Measurements from ENCODE around the gene KRT33A.
"Not testable (repeated sequence)": the region's sequence is repeated elsewhere in the genome, so short reads cannot be mapped to it uniquely, and the experiment has no call there.

KRT33A gene

DNA sequence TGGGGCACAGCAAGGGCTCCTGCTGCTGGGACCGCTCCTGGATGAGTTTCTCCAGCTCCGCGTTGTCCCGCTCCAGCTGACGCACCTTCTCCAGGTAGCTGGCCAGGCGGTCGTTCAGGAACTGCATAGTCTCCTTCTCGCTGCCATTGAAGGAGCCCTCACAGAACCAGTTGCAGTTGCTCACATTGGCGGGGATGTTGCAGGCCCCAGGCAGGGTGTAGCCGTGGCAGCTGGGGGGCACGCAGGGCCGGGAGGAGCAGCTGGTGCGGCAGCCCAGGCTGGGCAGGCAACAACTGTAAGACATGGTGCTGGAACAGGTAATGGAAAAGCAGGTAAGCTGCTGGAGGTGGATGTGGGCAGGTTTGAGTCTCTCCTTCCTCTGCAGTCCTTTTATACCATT is 31.3 kb upstream of the KRT33A start, which contains the start of gene KRT34:
Gene KRT34 (minus strand): TSS at position 364 of the 400 bp plus-strand sequence. CDS start 60 bp downstream, at position 304.
- ATAC-seq, H3K4me3 Mint-ChIP-seq: not testable (repeated sequence)

GRCh38 chr17:41380091-41380490 is 29.5 kb upstream of the KRT33A start:
- H3K9me3 Mint-ChIP-seq; DNase-seq (ENCODE audit: low spot score in 2 of 2); H3K36me3 Mint-ChIP-seq; H3K4me1 Mint-ChIP-seq; H3K27ac Mint-ChIP-seq; H3K4me3 Mint-ChIP-seq; ATAC-seq: not testable (repeated sequence)

More for the DNA sequence above, 31.3 kb upstream of the KRT33A start, which contains the start of gene KRT34:
- not testable (repeated sequence) for DNase-seq (ENCODE audit: low spot score in 2 of 2); H3K4me1 Mint-ChIP-seq; H3K36me3 Mint-ChIP-seq; H3K9me3 Mint-ChIP-seq; H3K27ac Mint-ChIP-seq

DNA sequence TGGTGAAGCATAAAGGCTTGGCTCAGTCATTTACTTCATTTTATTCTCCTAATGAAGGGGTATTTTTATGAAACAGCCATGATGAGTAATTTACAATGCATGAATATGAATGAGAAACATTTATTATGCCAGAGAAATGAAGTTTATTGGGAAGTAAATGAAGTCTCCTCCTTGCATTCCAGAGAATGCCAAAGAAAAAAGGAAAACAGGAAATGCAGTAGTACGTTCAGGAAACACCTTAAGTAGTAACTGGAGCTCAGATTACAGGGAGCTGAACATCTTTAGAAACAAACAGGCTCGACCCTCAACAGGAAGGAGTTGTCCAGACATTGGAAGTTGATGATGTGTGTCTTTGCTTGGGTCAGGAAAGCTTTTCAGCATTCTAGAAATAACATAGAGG is 26.9 kb upstream of the KRT33A start:
- H3K9me3 Mint-ChIP-seq, result peaks cover 5% of the 10 kb centered on the region

DNA sequence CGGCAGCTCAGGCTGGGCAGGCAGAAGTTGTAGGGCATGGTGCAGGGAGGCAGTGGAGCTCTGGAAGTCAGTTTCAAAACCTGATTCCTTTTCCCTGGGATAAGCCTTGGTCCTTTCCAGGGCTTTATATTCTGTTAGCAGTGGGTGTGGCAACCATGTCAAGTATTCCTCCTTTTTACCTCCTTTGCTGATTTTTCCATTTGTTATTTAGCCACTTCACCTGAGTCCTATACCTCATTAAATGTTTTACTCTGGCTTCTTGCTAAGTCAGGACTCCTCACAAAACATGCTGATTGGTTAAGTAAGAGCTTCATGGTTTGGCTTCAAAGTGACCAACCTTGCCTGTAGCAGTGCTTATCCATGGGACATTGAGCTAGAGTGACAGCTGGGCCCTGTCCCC is 19.1 kb upstream of the KRT33A start, which contains the start of gene KRT33B:
Gene KRT33B (minus strand): TSS at position 101 of the 400 bp plus-strand sequence. CDS start 63 bp downstream, at position 38.
- H3K4me3 Mint-ChIP-seq, result no peak within 1 kb of the TSS
- DNase-seq (ENCODE audit: low spot score in 2 of 2) (no peak), ATAC-seq (no peak)
- no peak within 1 kb of the TSS for H3K27ac Mint-ChIP-seq
- H3K9me3 Mint-ChIP-seq, result peaks cover 3% of the 10 kb centered on the region
- H3K4me1 Mint-ChIP-seq, result no peaks in the 10 kb centered on the region
- H3K36me3 Mint-ChIP-seq, result no peaks in the 10 kb centered on the region

More for the DNA sequence above, 26.9 kb upstream of the KRT33A start:
- no peak for DNase-seq (ENCODE audit: low spot score in 2 of 2)
- Mint-ChIP-seq H3K27ac (no peak overlapping the region), H3K4me3 (no peak overlapping the region), H3K36me3 (no peaks in the 10 kb centered on the region), H3K4me1 (no peaks in the 10 kb centered on the region)
- ATAC-seq, result no peak

GRCh38 chr17:41369023-41369422 is 18.4 kb upstream of the KRT33A start:
- Mint-ChIP-seq H3K36me3 (no peaks in the 10 kb centered on the region), H3K27ac (no peak overlapping the region), H3K4me3 (no peak overlapping the region), H3K9me3 (no peaks in the 10 kb centered on the region), H3K4me1 (no peaks in the 10 kb centered on the region)
- ATAC-seq (no peak), DNase-seq (ENCODE audit: low spot score in 2 of 2) (no peak)

DNA sequence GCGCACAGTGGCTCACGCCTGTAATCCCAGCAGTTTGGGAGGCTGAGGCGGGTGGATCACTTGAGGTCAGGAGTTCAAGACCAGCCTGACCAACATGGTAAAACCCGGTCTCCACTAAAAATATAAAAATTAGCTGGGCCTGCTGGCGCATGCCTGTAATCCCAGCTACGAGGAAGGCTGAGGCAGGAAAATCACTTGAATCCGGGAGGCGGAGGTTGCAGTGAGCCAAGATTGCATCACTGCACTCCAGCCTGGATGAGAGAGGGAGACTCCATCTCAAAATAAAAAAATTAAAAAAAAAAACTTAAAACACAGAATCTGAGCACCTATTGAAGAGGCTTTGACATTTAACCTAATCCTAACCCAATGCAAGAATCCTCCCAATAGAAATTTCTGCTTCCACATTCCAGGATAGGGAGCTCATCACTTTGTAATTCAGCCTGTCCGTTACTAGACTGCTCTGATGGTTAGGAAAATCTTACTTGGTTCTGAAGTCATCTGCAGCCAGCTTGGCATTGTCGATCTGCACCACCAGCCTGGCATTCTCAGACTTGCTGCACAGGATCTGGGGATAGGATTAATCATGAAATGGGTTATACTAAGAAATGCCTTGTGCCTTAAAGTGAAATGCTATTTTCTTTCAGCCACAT is 16.9 kb upstream of the KRT33A start:
- DNase-seq (ENCODE audit: low spot score in 2 of 2), result no peak
- no peaks in the 10 kb centered on the region for H3K4me1 Mint-ChIP-seq

DNA sequence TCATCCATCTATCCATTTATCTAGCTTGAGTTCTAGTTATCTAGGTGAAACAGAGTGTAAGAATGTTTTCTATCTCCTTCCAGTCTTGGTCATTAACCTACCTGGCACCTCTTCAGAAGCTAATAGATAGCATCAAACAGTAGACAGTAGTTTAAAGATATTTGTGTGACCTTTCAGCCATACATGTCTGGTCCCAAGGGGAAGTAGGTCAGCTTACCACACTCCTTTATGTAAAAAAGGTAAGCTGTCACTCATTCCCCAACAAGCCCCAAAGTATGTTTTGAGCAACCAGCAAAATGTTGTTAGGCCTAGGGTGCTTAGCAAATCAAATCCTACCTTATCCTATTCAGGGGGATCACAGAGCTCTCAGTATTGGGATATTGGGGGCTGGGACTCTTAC is 15.4 kb upstream of the KRT33A start:
- H3K4me1 Mint-ChIP-seq, result no peaks in the 10 kb centered on the region
- no peak overlapping the region for H3K4me3 Mint-ChIP-seq
- no peak for ATAC-seq
- H3K27ac Mint-ChIP-seq, result no peak overlapping the region
- H3K36me3 Mint-ChIP-seq, result no peaks in the 10 kb centered on the region
- no peak for DNase-seq (ENCODE audit: low spot score in 2 of 2)
- no peaks in the 10 kb centered on the region for H3K9me3 Mint-ChIP-seq

More for the DNA sequence above, 16.9 kb upstream of the KRT33A start:
- no peak for ATAC-seq
- Mint-ChIP-seq H3K4me3 (no peak overlapping the region), H3K27ac (no peak overlapping the region), H3K9me3 (no peaks in the 10 kb centered on the region), H3K36me3 (no peaks in the 10 kb centered on the region)

GRCh38 chr17:41363881-41364280 is 13.3 kb upstream of the KRT33A start:
- Mint-ChIP-seq H3K4me1 (no peaks in the 10 kb centered on the region), H3K36me3 (no peaks in the 10 kb centered on the region), H3K9me3 (no peaks in the 10 kb centered on the region), H3K27ac (no peak overlapping the region), H3K4me3 (no peak overlapping the region)
- DNase-seq (ENCODE audit: low spot score in 2 of 2), result no peak
- no peak for ATAC-seq

- Mint-ChIP-seq H3K27ac (no peak overlapping the region), H3K9me3 (no peaks in the 10 kb centered on the region), H3K4me3 (no peak overlapping the region), H3K36me3 (no peaks in the 10 kb centered on the region), H3K4me1 (no peaks in the 10 kb centered on the region)
- DNase-seq (ENCODE audit: low spot score in 2 of 2), result no peak
- ATAC-seq, result no peak
Observed at GRCh38 chr17:41360296-41360995, 9.8 kb upstream of the KRT33A start.

DNA sequence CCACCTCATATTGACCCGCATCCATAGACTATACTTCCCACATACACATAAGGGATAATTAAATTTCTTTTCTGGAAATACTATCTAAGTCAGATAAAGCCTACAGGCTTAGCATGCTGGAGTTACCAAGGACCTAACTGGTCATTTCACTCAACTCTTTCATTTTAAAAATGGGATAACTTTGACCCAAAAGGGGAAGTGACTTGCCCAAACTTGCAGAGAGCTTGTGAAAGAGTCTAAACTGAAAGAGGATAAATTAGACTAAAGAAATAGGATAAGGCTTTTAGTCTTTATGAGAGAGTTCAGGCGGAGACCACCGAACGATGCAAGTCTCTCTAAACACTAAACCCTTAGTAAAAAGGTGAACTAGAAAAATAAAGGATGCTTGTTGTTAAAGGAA is 3.9 kb upstream of the KRT33A start:
- Mint-ChIP-seq H3K4me1 (peaks cover 8% of the 10 kb centered on the region), H3K36me3 (no peaks in the 10 kb centered on the region), H3K4me3 (no peak overlapping the region), H3K27ac (no peak overlapping the region), H3K9me3 (no peaks in the 10 kb centered on the region)
- DNase-seq (ENCODE audit: low spot score in 2 of 2) (no peak), ATAC-seq (no peak)

DNA sequence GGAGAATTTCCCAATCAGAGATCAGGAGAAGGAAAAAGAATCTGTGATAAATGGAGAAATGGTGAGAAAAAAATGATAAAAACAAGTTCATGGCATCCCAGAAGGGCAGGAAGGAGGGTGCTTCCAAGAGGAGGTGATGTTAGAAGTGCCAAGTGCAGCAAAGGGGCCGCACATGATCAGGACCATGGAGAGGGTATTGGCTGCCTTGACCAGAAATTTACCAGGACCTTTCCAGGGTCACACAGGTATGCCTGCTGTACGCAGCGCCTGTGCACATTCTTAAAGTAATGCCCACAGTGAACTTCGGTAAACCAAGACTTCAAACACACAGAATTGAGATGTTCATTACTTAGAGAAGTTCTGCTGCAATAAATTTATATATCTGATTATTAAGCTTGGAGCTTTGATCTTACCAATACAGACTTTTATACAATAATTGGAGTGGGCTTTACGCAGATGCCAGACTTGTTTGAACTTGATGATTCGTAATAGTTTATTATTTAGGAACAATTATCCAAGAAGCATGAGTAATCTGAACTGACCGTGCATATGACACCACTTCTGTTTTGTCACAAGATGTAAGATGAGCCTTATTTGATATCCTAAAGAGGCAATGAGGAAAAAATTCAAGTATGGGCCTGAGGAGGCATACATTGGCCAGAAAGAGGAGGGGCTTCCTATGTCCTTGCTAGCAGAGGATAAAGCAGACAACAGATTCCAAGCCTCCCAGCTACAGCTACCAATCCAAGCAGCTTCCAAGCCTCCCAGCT is 2.2 kb upstream of the KRT33A start:
- Mint-ChIP-seq H3K36me3 (no peaks in the 10 kb centered on the region), H3K4me3 (no peak overlapping the region), H3K4me1 (peaks cover 13% of the 10 kb centered on the region), H3K9me3 (no peaks in the 10 kb centered on the region), H3K27ac (no peak overlapping the region)
- ATAC-seq, result no peak
- DNase-seq (ENCODE audit: low spot score in 2 of 2), result no peak

DNA sequence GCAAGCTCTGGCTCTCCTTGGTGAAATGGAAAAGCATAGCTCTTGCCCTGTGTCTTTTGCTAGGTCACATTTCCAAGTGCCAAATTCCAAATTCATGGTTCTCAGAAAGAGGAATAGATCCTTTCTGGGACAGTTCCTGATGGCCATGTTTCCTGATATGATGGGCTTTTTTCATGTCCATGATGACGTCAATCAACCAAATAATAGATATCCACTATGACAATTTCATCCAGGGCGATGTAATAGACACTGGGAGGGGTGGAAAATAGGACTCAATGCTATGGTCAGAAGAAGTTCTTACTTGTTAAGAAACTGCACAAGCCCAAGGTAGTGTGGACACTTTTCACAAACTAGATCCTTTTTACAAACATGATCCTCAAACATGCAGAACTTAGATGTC is 549 bp upstream of the KRT33A start:
- Mint-ChIP-seq H3K4me1 (peaks cover 13% of the 10 kb centered on the region), H3K9me3 (no peaks in the 10 kb centered on the region), H3K4me3 (no peak overlapping the region), H3K36me3 (no peaks in the 10 kb centered on the region), H3K27ac (no peak overlapping the region)
- ATAC-seq (no peak), DNase-seq (ENCODE audit: low spot score in 2 of 2) (no peak)

DNA sequence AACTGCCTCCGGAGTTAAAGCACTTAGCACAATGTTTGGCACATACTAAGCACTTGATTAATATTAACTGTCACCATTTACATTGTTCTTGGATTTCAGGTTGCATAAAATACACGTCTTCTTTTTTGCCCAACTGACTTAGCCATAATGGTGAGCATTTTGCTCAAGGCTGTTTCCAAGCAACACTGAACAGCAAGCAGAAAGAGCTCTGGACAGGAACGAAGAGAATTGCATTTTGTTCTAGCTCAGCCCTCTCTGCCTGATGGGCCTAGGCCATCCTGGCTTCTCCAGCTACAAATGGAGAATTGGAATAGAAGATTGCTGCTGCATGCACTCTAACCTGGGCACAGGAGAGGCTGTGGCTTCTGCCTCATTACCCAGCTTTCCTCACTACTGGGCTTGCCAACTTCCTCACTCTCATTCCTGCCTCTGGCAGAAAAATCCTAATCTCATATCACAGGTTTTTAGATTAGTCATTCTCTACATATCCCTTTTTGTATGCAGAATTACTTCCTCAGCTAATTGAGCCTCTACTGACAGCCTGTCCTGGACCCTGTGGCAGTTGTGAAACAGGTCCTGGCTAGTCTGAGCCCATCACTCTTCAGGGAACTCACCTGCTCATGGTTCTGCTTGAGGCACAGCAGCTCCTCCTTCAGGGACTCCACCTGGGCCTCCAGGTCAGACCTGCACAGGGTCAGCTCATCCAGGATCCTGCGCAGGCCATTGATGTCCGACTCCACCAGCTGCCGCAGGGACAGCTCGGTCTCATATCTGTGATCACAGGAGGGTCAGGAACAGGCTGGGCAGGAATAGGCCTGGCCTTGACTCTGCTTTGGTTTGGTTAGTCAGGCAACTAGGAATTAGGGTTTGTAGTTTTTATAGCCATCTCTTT is 2.5 kb downstream of the KRT33A start:
- DNase-seq (ENCODE audit: low spot score in 2 of 2) (no peak), ATAC-seq (no peak)
- peaks cover 17% of the 10 kb centered on the region for H3K4me1 Mint-ChIP-seq
- H3K36me3 Mint-ChIP-seq, result no peaks in the 10 kb centered on the region
- H3K9me3 Mint-ChIP-seq, result peaks cover 3% of the 10 kb centered on the region
- no peak overlapping the region for H3K27ac Mint-ChIP-seq
- H3K4me3 Mint-ChIP-seq, result no peak overlapping the region

DNA sequence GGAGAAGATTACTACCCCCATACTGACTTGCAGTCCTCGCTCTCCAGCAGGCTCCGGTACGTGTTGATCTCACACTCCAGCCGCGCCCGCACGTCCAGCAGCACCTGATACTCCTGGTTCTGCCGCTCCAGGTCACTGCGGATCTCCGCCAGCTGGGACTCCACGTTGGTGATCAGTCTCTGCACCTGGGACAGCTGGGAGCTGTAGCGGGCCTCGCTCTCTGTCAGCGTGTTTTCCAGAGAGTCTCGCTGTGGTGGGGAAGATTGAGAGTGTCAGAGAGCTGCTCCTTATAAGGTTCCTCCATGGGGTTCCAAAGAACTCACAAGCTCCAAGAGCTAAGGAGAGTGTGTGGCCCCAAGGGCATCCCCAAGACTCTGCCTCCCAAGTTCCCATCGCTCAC is 4.2 kb downstream of the KRT33A start:
- H3K27ac Mint-ChIP-seq; DNase-seq (ENCODE audit: low spot score in 2 of 2); H3K4me3 Mint-ChIP-seq; ATAC-seq; H3K36me3 Mint-ChIP-seq; H3K9me3 Mint-ChIP-seq: not testable (repeated sequence)
- H3K4me1 Mint-ChIP-seq, result peaks cover 19% of the 10 kb centered on the region

- Mint-ChIP-seq H3K9me3 (peaks cover 8% of the 10 kb centered on the region), H3K27ac (no peak overlapping the region), H3K36me3 (peaks cover 5% of the 10 kb centered on the region), H3K4me3 (no peak overlapping the region), H3K4me1 (peaks cover 21% of the 10 kb centered on the region)
- DNase-seq (ENCODE audit: low spot score in 2 of 2) (no peak), ATAC-seq (no peak)
Observed at GRCh38 chr17:41345992-41346391, 4.6 kb downstream of the KRT33A start.

All from stimulated activated effector memory CD8-positive, alpha-beta T cell treated with anti-CD3 and anti-CD28 coated beads, Interleukin-12 subunit alpha, Interleukin-12 subunit beta, amount 100 ng/mL, for 72 hours (primary cell).